Kidney tubule cell (primary cell): ENCODE measurements around the gene TEP1.
"Not testable (repeated sequence)": the region's sequence is repeated elsewhere in the genome, so short reads cannot be mapped to it uniquely, and the experiment has no call there.

Source experiments
- DNase-seq: peaks from one replicate; pipeline ENCODE4 v3.0.0-alpha.2; 2018; ENCODE audit warnings: low spot score

Gene TEP1

DNA sequence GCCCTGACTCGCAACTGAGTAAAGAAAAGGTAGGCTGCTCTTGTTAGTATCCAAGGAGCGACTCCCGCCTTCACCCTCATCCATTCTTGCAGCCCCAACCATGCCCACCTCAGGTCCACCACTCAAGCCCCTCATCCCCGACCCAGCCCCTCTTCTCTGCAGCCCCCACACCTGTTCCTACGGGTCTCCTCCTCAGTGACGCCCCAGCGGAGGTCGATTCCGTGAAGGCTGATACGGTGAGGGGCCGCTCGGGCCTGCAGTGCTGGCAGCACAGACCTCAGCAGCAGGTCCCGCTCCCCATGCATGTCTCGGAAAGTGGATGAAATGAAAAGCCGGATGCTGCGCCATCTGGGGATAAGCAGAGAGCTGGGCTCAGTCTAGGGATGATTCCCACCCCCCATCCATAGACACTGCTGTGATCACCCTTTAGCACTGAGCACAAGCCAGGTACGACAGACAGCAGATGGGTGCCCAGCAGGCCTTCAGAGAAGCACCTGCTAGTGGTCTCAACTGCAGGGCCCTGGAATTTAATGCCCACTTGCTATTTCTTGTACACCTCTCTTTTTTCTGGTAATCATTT is 26.9 kb downstream of the TEP1 start:
- DNase-seq = no peak

- DNase-seq = no peak
Measured at GRCh38 chr14:20384886-20385285, 28.4 kb downstream of the TEP1 start.

DNA sequence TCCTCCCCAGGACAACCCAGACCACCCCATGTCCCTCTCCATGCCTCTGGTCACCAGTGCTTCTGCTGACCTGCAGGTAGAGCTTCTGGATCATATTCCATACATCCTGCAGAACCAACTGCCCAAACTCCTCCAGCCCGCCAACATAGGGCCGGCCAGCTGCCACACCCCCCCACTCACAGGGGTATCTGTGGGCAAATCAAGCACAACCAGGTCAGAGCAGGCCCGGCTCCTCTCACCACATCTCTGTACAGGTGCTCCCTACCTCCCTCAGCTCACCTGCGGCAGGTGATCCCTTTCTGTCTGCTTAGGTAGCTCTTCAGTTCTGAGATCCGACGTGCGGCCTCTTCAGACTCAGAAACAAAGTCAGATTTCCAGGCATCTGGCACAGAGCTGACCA is 29.0 kb downstream of the TEP1 start:
- no peak for DNase-seq

DNA sequence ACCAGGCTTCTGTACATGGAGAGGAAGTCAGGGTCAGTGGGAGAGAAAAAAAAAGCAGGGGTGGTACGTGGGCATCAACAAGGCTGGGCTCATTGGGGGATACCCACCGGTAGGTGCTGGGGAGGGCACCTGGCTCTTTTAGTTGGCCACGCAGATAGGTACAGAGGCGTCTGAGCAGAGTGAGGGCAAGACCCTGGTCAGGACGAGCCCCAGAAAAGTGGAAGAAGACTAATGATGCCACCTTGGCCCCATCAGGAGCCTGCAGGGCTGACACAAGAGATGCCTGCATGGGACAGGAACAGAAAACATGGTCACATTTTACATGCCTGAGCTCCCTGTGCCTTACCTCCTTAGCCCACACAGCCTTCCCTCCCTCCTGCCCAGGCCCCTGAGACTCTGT is 29.7 kb downstream of the TEP1 start:
- DNase-seq = no peak

- DNase-seq = no peak
Measured at GRCh38 chr14:20383032-20383431, 30.3 kb downstream of the TEP1 start.

DNA sequence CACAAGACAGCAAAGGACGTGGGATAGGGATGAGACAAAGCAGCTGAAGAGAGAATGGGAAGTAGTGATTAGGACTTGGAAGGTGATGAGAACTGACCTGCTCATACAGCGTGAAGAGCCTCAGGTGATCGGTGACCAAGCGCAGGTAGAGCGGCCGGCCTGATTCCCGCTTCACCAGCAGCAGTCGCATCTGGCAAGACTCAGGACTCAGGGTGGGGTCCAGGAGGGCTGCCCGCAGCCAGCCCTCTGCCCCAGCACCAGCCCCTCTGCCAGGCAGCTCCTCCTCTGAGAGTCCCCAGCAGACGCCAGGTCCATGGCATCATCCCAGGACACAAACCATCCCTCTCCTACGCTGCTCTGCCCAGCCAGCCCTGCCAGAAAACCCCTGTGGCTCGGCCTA is 30.8 kb downstream of the TEP1 start:
- no peak for DNase-seq

- no peak for DNase-seq
Measured at GRCh38 chr14:20381341-20381740, 32.0 kb downstream of the TEP1 start.

GRCh38 chr14:20380681-20381080 is 32.6 kb downstream of the TEP1 start:
- no peak for DNase-seq

DNA sequence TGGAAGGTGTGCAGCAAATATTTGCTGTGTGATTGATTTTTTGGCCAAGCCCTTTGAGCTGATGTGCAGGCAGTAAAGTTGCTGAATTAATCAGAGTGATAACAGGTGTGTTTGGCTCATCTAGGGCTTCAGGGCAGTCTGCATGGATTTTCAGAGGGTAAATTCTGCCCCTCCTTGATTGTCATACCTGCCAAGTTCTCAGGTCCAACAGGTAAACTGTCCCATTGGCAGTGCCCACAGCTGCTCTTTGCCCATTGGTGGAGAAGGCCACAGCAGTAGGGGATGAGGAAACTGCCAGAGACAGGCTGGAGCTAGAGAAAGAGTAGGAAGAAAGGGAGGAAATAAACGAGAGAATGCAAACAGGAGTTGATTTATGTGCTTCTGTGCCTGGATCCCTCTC is 33.6 kb downstream of the TEP1 start:
- no peak for DNase-seq

GRCh38 chr14:20377171-20377570 is 36.1 kb downstream of the TEP1 start:
- no peak for DNase-seq

GRCh38 chr14:20376071-20376588 is 37.2 kb downstream of the TEP1 start:
- DNase-seq = no peak

DNA sequence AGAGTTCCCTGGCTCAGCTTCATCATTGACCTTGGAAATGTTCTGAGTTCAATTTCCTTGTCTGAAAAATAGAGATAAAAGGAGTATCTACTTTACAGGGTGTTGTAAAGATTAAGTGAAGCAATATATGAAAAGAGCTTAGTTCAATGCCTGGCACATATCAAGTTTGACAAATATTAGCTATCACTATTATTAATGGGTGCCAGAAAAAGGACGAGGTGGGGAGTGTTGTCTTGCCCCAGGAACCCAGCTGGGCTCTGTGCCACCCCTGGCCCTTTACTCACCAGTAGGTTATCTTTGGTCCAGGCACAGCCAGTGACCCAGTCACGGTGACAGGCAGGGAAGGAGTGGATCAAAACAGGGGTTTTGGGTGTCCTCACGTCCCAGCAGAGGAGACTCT is 37.8 kb downstream of the TEP1 start:
- no peak for DNase-seq

DNA sequence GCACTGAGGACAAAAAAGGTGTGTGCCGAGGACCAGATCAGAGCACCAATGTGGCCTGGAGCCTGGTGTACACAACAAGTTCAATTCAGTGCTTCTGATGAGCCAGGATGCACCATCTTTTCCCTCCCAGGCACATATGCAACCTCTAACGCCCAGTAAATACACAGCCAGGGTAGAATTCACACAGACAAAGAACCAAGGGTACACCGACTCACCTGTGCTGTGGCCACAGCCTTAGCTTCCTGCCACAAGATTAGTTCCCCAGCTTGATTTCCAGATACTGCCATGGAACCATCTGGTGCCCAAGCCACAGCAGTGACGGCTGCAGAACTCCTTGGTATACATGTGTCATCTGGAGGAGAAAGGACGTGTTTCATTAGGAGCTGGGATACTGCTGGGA is 40.5 kb downstream of the TEP1 start:
- no peak for DNase-seq

GRCh38 chr14:20365928-20366327 is 47.4 kb downstream of the TEP1 start:
- DNase-seq = no peak

DNA sequence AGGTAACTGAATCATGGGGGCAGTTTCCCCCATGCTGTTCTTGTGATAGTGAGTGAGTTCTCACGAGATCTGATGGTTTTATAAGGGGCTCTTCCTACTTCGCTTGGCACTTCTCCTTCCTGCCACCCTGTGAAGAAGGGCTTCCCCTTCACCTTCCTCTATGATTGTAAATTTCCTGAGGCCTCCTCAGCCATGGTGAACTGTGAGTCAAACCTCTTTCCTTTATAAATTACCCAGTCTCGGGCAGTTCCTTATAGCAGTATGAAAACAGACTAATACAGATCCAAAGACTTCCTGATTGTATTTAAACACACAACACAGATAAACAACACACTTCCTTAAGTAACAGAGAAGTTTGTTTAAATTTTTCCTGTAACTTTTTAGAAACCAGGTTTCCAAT is 54.8 kb downstream of the TEP1 start:
- not testable (repeated sequence) for DNase-seq

DNA sequence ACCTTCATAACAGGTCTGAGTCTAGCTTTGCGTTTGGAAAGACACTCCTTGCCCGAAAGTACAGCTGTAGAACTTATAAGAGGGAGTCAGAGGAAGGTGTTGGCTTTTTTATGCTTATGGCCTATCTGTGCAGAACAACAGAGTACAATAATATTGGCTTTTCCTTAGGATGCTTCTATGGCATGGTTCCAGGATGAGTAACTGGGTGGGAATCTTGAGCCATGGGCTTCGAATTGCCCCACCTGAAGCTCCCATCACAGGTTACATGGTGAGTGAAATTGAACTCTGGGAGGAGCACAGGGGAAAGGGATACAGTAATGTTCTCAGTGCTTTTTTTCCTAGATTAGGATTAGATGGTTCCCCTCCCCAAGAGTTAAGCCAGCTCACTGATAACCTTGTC is 56.9 kb downstream of the TEP1 start:
- peak; percentile 62 for DNase-seq

- no peak for DNase-seq
Measured at GRCh38 chr14:20350860-20351259, 62.4 kb downstream of the TEP1 start.

DNA sequence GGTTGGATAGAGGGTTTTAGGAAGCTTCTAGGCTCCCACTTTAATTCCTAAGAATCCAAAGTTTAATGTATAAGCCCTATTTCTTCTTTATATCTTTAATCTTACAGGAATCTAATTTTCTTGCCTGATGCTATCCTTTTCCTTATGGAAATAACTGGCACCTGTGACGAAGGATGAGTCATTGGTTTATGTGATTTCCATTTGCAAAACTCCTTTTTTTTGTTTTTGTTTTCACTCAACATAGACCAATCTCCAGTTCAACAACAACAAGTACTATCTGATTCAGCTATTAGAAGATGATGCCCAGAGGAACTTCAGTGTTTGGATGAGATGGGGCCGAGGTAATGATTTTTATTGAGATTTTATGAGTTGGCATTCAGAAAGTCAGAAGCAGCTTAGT is 63.0 kb downstream of the TEP1 start:
- DNase-seq = no peak

- no peak for DNase-seq
Measured at GRCh38 chr14:20347747-20348146, 65.6 kb downstream of the TEP1 start.

DNA sequence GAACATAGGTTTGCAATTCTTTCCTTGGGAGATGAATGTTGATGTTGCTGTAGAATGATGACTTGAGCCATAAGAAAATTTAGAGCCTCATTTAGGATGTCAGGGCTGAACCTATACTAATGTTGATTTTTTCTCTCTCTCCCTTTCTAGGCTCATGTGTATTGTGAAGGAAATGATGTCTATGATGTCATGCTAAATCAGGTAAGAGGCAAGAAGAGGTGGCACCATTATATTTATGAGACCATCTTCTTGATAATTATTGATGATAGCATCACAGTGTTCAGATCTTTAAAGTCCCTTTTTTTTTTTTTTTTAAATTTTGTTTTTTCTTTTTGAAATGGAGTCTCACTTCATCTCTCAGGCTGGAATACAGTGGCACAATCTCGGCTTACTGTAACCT is 66.6 kb downstream of the TEP1 start:
- no peak for DNase-seq

DNA sequence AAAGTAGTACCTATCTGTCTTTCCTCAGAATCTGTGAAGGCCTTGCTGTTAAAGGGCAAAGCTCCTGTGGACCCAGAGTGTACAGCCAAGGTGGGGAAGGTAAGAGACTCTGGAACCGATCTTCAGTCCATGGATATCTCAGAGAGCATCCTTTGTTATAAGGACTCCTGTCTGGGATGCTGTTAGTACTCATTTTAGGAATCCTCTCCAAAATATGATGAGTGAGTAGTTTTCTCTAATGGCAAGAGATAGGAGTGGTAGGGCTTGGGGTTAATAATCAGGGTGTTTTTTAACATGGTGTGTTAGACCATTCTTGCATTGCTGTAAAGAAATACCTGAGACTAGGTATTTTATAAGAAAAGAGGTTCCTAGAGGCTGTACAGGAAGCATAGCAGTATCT is 67.9 kb downstream of the TEP1 start:
- no peak for DNase-seq

DNA sequence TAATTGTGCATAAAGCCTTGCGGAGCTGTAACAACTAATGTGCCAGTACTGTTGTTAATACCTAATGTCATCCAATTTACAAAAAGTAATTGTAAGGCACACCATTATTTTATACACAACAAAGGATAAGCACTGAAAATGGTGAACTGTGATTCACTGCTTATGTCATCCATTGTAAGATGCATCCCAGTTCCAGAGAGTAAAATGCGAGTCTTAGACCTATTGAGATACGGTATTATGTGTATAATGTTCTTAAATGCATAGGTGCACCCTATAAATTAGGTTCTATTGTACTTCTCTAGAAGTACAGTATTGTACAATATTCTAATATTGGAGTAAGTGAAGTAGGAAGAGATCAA is 69.5 kb downstream of the TEP1 start:
- peak; percentile 40 for DNase-seq

DNA sequence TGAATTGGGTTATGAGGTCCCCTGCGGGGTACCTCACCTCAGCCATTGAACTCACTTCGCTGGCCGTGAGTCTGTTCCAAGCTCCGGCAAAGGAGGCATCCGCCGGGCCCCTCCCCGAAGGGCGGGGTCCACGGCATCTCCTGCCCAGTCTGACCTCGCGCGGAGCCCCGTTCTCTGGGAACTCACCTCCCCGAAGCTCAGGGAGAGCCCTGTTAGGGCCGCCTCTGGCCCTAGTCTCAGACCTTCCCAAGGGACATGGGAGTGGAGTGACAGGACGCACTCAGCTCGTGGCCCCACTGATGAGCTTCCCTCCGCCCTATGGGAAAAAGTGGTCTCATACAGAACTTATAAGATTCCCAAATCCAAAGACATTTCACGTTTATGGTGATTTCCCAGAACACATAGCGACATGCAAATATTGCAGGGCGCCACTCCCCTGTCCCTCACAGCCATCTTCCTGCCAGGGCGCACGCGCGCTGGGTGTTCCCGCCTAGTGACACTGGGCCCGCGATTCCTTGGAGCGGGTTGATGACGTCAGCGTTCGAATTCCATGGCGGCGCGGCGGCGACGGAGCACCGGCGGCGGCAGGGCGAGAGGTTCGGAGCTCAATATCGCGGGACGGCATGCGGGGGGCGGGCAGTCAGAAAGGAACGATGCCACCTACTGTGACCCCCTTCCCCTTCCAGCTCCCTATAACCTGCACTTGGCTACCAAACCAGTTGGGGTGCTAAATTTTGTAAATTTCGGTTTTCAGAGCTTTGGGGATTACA is 70.0 kb downstream of the TEP1 start, which contains the start of gene PARP2:
PARP2 (plus strand) TSS at position 544 of the 770 bp plus-strand sequence; CDS start at position 551, 7 bp downstream.
- peak; percentile 100 for DNase-seq

DNA sequence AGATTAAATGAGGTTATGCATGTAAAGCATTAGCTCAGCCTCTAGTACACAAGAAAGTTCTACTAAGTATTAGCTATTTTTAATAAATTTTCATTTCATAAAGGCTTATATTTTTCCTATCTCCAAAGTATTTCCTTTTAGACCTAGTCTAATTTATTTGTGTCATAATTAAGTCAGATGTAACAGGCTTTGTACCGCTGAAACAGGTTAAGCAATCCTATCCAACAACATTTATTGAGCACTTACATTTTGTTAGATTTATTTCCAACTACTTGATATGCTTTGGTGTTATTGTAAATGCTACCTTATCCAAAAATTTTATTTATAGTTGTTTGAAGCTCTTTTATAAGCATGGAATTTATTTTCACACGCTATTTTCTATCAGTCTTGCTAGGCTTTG is 71.7 kb downstream of the TEP1 start:
- DNase-seq = no peak
